GM19468 (cell line): ENCODE data around the gene PLAA.
A peak's percentile ranks its signal among the peaks of the same experiment; 100 is the strongest.

Experiments
- ATAC-seq: cut with Tn5 transposase; IDR thresholded peaks from one replicate; pipeline ENCODE4 v1.9.1; 2021; ENCODE audit warnings: mild to moderate bottlenecking, moderate library complexity, moderate number of reproducible peaks; ENCODE audit not compliant: unreplicated experiment; ENCODE audit errors: extremely low read depth

The PLAA gene

GRCh38 chr9:26946753-26947727 lies at the start of gene PLAA:
PLAA (minus strand) TSS chr9:26947242; CDS start chr9:26947045, 197 bp downstream.
- peak; percentile 97 for ATAC-seq

- no peak for ATAC-seq
Measured at GRCh38 chr9:26995810-26996209, 48.8 kb upstream of the PLAA start.

GRCh38 chr9:26983340-26983739 lies 36.3 kb upstream of the PLAA start:
- ATAC-seq = peak; percentile 40

- no peak for ATAC-seq
Measured at GRCh38 chr9:26975728-26976707, 29.0 kb upstream of the PLAA start.

- no peak for ATAC-seq
Measured at GRCh38 chr9:26974927-26975326, 27.9 kb upstream of the PLAA start.

- no peak for ATAC-seq
Measured at GRCh38 chr9:26973989-26974388, 26.9 kb upstream of the PLAA start.

- no peak for ATAC-seq
Measured at GRCh38 chr9:26971721-26972120, 24.7 kb upstream of the PLAA start.

- no peak for ATAC-seq
Measured at GRCh38 chr9:26956860-26957233, 9.8 kb upstream of the PLAA start.

GRCh38 chr9:26955921-26956859 lies 9.1 kb upstream of the PLAA start, which contains the start of gene IFT74:
IFT74 (plus strand) TSS chr9:26956412; CDS start chr9:26961968, 5,556 bp downstream.
- ATAC-seq = peak; percentile 100

GRCh38 chr9:26955222-26955903 lies 8.3 kb upstream of the PLAA start:
- no peak for ATAC-seq

- no peak for ATAC-seq
Measured at GRCh38 chr9:26954050-26954508, 7.0 kb upstream of the PLAA start.

GRCh38 chr9:26951794-26952193 lies 4.8 kb upstream of the PLAA start:
- ATAC-seq = no peak

- ATAC-seq = no peak
Measured at GRCh38 chr9:26950521-26950920, 3.5 kb upstream of the PLAA start.

GRCh38 chr9:26949637-26950069 lies 2.6 kb upstream of the PLAA start:
- no peak for ATAC-seq

GRCh38 chr9:26947736-26948135 lies 694 bp upstream of the PLAA start:
- ATAC-seq = no peak

- ATAC-seq = no peak
Measured at GRCh38 chr9:26945591-26945990, 1.5 kb downstream of the PLAA start.

- no peak for ATAC-seq
Measured at GRCh38 chr9:26940779-26941178, 6.3 kb downstream of the PLAA start.

GRCh38 chr9:26939955-26940711 lies 6.9 kb downstream of the PLAA start:
- ATAC-seq = no peak
